Daoy (cell line): ENCODE data around the gene CCSER1. TPM values are rescaled to one million over a fixed set of nuclear protein-coding genes. Genes with fewer than 3 reads are reported as not detected.
"Not testable (repeated sequence)": the region's sequence is repeated elsewhere in the genome, so short reads cannot be mapped to it uniquely, and the experiment has no call there.

Source experiments
- DNase-seq: peaks from one replicate; pipeline ENCODE4 v3.0.0-alpha.2; 2015; ENCODE audit warnings: low read depth
- total RNA-seq: library from RNA; depleted of rRNA; stranded (reverse); fragments of >200 nt; shearing (Covaris generic); gene quantifications from 2 replicates; pipeline ENCODE4 v1.2.3, GENCODE V29; 2014

The CCSER1 gene
- total RNA-seq, 1 experiment from 2014 or later: 1.0 TPM

GRCh38 chr4:90837241-90837640, 710.0 kb downstream of the CCSER1 start:
- no peak for DNase-seq

DNA sequence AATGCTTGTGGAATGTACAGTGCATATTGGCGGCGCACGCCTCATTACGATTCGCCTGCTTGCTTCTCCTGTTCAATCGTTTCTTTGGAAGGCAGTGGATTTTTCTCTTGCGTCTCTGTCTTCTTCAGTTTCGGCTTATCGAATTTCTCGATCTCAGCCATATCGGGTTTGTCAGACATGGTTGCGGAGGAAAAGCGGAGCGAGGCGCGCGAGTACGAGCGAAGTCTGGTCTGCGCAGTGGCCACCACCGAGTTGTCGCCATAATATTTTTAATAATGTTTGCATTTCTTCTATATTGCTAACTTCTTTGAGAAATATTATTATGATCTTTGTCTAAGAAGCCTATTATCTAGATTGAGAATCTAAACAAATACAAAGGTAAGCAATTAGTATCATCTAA, 711.7 kb downstream of the CCSER1 start:
- DNase-seq: not testable (repeated sequence)

DNA sequence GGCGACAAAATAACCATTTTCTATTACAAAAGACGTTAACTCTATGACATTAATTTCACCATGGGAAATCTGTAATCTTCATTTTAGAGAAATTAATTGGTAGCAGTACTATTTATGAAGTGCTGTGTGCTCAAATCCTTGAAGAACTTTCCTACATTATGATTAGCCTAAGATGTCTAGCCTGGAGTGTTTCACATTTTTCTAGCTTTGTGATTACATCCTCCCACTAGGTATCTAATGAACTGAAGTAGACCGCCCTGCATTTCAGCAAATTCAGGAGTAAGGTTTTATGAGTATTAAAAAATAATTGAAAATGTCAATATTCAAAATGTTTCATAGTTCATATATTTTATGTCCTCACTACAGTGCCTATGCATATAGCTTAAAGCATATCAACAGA, 713.1 kb downstream of the CCSER1 start:
- DNase-seq: no peak

- DNase-seq: no peak
These were observed 713.6 kb downstream of the CCSER1 start for GRCh38 chr4:90840828-90841227.

DNA sequence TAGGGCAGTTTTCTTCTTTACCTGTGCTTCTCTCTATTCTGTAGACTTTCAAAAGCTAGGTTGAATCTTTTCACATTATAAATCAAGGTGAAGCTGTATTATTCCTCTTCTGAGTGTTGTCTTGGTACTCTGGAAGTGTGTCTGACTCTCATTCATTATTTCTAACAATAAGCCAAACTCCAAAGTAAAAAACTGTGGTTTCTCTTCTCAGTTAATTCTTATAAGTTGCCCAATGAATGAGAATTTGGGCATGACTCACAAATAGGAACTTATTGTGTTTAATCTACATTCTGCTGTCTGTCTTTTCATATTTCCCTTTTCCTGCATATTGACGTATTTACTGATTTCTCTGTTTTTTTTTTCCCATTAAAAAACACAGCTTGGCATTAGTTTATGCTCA, 714.5 kb downstream of the CCSER1 start:
- no peak for DNase-seq

DNA sequence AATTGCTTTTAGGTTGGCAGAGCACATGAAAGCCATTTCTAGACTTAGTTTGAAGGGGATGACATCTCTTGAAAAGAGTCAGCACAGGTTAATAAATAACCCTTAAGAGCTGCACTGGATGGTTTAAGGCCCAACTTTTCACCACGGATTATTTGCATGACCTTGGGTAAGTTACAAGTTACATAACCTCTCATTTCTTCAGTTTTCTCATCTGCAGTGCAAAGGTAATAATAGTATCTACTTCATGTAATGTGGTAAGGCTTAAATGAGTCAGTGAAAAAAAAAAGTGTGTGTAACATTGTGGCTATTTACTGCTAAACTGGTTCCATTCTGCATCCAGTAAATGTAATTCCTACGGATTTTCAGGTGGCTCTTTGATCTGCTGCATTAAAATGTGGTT, 715.8 kb downstream of the CCSER1 start:
- no peak for DNase-seq

DNA sequence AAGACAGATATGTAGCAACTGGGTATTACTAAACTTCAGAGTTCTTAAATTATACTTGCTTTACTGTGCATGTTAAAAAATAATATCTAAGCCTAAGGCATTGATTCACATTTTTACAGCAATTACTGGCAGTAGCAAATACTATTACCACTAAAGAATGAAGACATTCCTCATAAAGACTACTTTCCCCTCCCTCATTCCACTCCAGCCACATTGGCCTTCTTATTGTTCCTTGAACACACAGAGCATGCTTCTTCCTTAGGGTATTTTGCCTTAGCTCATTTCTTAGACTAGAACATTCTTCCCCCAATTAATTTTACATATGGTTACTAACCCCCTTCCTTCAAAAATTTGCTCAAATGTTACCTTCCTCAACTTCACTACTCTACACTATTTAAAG, 717.0 kb downstream of the CCSER1 start:
- DNase-seq: no peak

DNA sequence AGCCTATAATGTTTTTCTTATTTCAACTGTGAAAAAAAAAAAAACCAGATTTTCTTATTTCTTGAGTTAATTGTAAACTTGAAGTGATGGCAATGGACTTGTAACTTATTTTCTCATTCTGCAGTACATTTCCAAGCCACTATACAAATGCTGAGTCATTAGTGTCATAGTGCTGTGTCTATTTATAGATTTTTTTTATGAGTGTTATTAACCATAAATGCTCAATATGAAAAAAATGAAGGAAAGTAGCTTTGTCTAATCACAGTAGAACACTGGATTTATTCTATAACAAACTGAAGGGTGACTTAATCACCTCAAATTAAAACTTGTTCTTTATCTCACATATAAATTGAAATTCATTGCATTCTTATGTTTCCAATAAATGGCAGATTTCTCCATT, 718.6 kb downstream of the CCSER1 start:
- DNase-seq: no peak

GRCh38 chr4:90852237-90852636, 725.0 kb downstream of the CCSER1 start:
- DNase-seq: no peak

- DNase-seq: no peak
These were observed 727.9 kb downstream of the CCSER1 start for GRCh38 chr4:90855111-90855510.

- no peak for DNase-seq
These were observed 730.1 kb downstream of the CCSER1 start for GRCh38 chr4:90857081-90857820.

GRCh38 chr4:90875791-90876190, 748.6 kb downstream of the CCSER1 start:
- DNase-seq: no peak

DNA sequence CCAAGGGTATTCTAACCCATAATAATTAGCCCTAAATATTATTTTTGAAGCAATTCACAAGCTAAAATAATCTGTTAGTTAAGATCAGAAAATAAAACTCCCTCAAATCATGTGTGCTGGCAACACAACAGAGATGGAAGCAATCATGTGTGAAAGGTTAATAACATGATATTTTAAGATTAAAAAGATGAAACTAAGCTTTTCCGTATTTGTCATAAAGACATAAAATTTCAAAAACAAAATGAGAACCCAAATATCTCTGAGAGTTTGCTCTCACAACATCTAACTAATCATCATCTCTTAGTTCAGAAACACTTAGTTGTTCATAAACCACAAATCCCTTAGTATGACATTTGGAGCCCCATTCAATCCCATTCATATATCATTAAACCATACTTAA, 749.1 kb downstream of the CCSER1 start:
- no peak for DNase-seq

DNA sequence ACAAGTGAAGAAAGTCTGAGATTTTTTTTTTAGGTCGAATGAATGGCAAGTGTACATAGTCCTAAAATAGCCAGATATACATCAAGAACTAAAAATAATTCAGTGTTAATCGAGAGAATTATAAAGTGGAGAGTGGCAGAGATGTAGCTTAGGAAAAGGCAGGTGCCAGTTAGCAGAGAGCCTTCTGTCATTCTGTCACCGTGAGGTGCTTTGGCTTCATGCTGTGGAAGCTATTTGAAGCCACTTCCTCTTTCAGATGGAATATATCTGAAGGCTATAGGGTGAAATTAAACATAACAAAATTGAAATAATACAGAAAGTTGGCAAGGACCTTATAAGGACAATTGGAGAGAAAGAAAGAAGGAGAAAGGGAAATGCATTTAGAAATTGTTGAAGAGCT, 756.3 kb downstream of the CCSER1 start:
- no peak for DNase-seq

DNA sequence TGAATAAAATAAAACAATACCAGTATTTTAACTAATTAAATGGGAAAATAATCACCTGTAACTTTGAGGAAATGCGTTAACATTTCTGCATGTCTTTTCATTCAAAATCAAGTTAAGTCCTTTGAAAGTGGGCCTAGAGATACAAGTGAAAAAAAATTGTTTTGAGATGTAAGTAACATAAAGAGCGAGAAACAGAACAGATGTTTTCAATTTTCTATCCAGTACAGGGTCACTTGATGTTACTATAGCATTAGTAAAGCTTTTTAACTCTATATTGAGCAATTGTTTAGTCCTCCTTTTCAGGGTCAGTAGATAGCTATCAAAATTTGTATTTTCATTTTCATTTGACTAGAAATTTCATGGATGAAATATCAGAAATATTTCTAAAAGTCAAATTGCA, 761.4 kb downstream of the CCSER1 start:
- no peak for DNase-seq

GRCh38 chr4:90889171-90889570, 762.0 kb downstream of the CCSER1 start:
- DNase-seq: no peak

- DNase-seq: not testable (repeated sequence)
These were observed 776.2 kb downstream of the CCSER1 start for GRCh38 chr4:90903413-90903812.

DNA sequence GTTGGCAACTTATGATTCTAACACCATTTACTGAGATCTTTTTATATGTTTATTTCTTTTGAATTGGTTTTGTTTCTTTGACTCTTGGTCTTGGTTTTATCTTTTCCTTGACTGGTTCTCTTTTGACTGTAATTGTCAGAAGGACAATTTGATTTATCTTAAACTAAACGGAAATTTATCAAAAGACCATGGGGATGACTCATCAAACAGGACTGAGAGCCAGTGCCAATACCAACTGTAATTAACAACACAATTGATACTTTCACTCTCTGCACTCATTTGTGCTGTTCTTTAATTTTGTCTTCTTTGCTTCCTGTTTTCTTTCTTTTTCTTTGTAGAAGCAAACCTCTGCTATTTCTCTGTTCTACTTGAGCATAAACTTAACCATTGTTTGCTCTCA, 776.8 kb downstream of the CCSER1 start:
- DNase-seq: no peak

DNA sequence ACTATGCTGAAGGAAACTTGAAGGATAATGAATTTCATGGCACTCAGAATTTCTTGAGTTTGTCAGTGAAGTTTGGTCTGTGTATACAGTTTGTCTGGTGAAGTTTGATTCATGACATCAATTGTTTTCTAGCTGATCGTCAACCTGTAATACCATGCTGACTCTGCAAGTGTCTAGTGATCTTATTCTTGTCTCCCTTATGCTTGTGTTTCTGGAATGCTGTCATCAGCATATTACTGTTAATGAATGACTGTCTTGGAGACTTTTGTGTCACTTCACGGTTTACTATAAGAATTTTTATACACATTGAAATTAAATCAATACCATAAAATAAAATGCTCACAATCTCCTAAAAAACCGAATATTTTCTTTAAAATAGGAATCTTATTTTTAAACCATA, 779.0 kb downstream of the CCSER1 start:
- DNase-seq: no peak

DNA sequence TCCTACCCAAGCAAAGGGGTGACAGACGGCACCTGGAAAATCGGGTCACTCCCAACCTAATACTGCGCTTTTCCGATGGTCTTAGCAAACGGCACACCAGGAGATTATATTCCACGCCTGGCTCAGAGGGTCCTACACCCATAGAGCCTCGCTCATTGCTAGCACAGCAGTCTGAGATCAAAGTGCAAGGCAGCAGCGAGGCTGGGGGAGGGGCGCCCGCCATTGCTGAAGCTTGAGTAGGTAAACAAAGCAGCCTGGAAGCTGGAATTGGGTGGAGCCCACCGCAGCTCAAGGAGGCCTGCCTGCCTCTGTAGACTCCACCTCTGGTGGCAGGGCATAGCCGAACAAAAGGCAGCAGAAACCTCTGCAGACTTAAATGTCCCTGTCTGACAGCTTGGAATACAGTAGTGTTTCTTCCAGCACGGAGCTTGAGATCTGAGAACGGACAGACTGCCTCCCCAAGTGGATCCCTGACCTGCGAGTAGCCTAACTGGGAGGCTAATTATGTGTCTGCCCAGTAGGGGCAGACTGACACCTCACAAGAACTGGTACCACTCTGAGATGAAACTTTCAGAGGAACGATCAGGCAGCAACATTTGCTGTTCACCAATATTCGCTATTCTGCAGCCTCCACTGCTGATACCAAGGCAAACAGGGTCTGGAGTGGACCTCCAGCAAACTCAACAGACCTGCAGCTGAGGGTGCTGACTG, 784.7 kb downstream of the CCSER1 start:
- peak; percentile 1 for DNase-seq

GRCh38 chr4:90922174-90922573, 795.0 kb downstream of the CCSER1 start:
- DNase-seq: no peak

GRCh38 chr4:90926957-90927356, 799.8 kb downstream of the CCSER1 start:
- DNase-seq: no peak

- no peak for DNase-seq
These were observed 816.1 kb downstream of the CCSER1 start for GRCh38 chr4:90943311-90943710.

GRCh38 chr4:90946945-90947344, 819.8 kb downstream of the CCSER1 start:
- no peak for DNase-seq
